ENCODE measurements around the gene TACR1. TPM values are rescaled to one million over a fixed set of nuclear protein-coding genes. Genes with fewer than 3 reads are reported as not detected.
A peak's percentile ranks its signal among the peaks of the same experiment; 100 is the strongest.

Gene TACR1
- total RNA-seq, 1 experiment from 2014 or later, result not detected

GRCh38 chr2:75054296-75054695 lies 145.0 kb downstream of the TACR1 start:
- no peaks in the 10 kb centered on the region for H3K27me3 ChIP-seq
- H3K36me3 ChIP-seq, result no peaks in the 10 kb centered on the region
- H3K9me3 ChIP-seq, result no peaks in the 10 kb centered on the region
- DNase-seq, result peak; percentile 62
- H3K4me3 ChIP-seq, result no peak overlapping the region

DNA sequence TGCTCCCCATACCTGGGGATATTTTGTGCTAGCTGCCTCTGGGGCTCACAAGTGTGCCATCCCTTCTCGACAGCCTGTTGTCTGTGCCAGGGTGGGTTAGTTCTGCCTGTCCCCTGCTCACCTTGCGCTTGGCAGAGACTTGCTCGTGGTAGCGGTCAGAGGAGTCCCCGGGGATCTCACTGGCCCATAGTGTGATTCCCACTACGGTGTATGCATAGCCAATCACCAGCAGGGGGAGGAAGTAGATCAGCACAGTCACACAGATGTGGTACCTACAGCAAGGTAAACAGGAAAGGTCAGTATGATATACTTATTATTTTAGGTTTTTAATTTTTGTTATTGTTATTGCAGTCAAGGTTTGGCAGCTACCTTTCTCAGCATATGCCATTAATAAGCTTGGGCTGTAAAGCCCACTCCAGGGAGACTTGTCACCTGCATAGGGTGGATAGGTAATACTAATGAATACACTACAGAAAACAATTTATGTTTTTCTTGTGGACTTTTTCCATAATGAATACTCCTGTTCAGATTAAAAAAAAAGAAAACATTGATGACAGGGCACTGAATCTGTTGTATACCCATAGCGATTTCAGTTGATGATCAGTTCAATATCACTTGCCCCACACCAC lies 145.7 kb downstream of the TACR1 start:
- no peak overlapping the region for H3K4me3 ChIP-seq
- peak; percentile 15 for DNase-seq
- no peaks in the 10 kb centered on the region for H3K36me3 ChIP-seq

DNA sequence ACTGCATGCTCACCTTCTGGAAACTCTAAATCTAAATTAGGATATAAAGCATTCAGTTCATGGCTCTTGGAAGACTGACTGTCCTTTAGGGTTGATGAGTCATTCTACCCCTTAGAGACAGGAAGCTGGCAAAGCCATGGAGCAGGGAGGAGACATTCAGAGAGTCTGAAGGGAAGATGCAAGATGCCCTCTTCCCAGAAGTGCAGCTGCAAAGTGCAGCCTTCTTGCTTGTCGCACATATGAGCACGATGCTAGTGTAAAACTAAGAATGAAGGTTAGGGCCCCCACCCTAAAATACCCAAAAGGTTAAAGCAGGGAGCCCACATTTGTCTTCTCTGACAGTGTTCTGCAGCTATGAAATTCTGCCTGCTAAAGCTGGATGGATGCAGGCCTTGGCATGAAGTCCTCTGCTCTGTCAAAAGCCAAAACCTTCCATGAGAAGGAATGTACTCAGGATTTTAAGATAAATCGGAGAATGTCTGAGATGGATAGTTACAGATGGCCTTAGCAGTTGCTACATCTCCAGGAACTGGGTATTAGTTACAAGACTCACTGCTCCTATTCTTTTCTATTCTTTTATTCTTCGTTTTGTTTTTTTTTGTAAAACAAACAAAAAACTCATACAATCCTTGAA lies 151.2 kb downstream of the TACR1 start:
- Histone ChIP-seq H3K4me3 (no peak overlapping the region), H3K27me3 (no peaks in the 10 kb centered on the region), H3K36me3 (no peaks in the 10 kb centered on the region), H3K9me3 (no peaks in the 10 kb centered on the region)
- DNase-seq, result peak; percentile 64

More for the DNA sequence above, 145.7 kb downstream of the TACR1 start:
- Histone ChIP-seq H3K9me3 (no peaks in the 10 kb centered on the region), H3K27me3 (no peaks in the 10 kb centered on the region)

GRCh38 chr2:75047189-75047991 lies 151.9 kb downstream of the TACR1 start:
- H3K27me3 ChIP-seq, result no peaks in the 10 kb centered on the region
- no peaks in the 10 kb centered on the region for H3K36me3 ChIP-seq
- peak; percentile 16 for DNase-seq
- no peak overlapping the region for H3K4me3 ChIP-seq
- H3K9me3 ChIP-seq, result no peaks in the 10 kb centered on the region

- H3K9me3 ChIP-seq, result no peaks in the 10 kb centered on the region
- H3K36me3 ChIP-seq, result no peaks in the 10 kb centered on the region
- no peak for DNase-seq
- H3K4me3 ChIP-seq, result no peak overlapping the region
- H3K27me3 ChIP-seq, result no peaks in the 10 kb centered on the region
Observed at GRCh38 chr2:75045526-75046050, 153.7 kb downstream of the TACR1 start.

DNA sequence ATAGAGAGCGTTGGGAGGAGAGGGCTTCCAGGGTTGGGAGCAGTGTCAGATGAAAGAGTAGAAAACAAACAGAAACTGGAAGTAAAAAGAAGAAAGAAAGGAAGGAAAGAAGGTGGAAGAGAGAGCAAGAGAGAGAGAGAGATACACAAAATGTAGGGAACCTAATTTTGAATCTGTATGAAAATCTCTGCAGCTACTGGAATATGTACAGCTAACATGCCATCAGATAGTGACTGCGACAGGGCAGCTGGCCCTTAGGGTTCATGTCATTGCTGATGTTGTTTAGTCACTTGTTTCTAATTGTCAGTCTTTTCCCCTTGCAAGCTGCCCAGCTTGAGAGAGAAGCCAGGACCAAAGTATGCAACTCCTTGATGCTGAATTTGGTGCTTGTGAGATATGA lies 155.0 kb downstream of the TACR1 start:
- Histone ChIP-seq H3K4me3 (no peak overlapping the region), H3K9me3 (no peaks in the 10 kb centered on the region), H3K36me3 (no peaks in the 10 kb centered on the region), H3K27me3 (no peaks in the 10 kb centered on the region)
- DNase-seq, result no peak

DNA sequence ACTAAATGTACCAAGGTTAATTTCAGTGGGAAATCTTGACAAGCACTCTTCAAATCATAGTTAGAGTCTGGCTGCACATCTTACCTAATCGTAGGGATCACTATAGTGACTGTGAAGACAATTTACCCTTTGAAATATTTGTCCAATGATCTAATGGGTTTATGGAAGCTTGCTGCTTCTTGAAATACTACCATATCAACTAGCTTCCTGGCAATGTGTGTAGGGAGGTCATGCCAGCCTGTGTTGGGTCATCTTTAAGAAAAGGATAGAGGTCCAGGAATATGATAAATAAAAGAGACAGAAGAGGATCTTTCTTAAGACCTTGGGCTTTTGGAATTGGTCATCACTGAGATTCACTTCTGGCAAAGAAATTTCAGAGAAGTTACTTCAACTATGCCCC lies 156.5 kb downstream of the TACR1 start:
- DNase-seq, result peak; percentile 63
- Histone ChIP-seq H3K36me3 (no peaks in the 10 kb centered on the region; the same call in 1 of the 2 replicates), H3K27me3 (no peaks in the 10 kb centered on the region), H3K9me3 (no peaks in the 10 kb centered on the region), H3K4me3 (no peak overlapping the region)

DNA sequence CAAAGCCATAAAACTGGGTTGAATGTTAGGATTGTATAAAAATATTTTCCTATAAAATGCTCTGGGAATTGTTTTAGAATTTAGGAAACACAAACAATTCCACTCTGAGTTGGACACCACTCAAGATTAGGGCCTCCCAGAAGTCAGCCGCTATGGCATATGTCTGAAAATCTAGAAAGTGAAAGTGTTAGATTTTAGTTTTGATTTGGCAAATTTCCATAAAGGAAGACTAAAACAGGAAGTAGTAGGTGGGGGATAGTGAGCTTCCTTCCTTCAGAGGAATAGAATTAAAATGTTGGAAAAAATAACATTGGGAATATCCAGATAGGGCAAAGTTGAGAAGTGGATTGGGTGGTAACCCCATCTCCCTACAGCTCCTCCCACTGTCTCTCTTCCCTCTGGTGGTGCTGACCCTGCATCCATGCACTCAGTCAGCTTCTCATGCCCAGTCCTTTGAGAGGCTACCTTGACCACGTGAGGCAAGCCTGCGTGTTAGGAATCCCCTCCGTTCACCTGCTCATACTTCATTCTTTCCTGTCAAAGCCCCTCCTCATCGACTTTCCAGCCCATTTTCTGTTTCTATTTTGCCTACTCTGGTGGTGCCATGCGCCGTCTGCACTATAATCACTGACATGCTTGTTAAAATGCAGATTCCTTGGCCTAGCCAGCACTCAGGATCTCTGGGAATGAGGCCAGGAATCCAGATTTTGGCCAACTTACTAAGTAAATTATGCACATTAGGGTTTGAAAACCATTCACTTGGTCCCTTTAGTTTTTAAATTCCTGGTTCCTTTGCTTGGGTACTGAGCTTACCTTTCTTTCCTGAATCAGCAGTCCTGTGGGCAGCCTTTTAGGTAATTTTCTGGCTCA lies 157.4 kb downstream of the TACR1 start:
- Histone ChIP-seq H3K4me3 (no peak overlapping the region), H3K27me3 (no peaks in the 10 kb centered on the region), H3K36me3 (no peaks in the 10 kb centered on the region; the same call in 1 of the 2 replicates), H3K9me3 (no peaks in the 10 kb centered on the region)
- no peak for DNase-seq

GRCh38 chr2:75041226-75041625 lies 158.1 kb downstream of the TACR1 start:
- Histone ChIP-seq H3K27me3 (no peaks in the 10 kb centered on the region), H3K36me3 (no peaks in the 10 kb centered on the region; the same call in 1 of the 2 replicates), H3K9me3 (no peaks in the 10 kb centered on the region), H3K4me3 (no peak overlapping the region)
- DNase-seq, result no peak

GRCh38 chr2:75035444-75036353 lies 163.6 kb downstream of the TACR1 start:
- no peaks in the 10 kb centered on the region for H3K27me3 ChIP-seq
- H3K4me3 ChIP-seq, result no peak overlapping the region
- H3K36me3 ChIP-seq, result no peaks in the 10 kb centered on the region; the same call in 1 of the 2 replicates
- no peaks in the 10 kb centered on the region for H3K9me3 ChIP-seq
- DNase-seq, result no peak

DNA sequence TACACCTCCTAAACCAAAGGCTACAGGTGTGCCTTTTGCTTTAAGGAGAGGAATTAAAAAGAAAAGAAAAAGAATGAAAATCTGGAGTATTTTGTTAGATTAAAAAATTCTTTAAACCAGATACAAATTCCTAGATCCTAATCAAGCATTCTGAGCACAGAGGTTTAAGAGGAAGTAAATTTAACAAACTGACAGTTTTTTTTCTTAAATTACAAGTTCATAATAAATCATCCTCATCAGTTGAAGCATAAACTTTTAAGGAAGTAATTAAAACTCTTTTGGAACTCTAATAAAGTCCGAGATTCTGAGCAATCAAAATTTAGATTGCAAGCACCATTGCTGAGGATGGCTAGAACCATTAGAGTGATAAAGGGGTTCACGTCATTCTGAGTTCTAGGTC lies 165.8 kb downstream of the TACR1 start:
- Histone ChIP-seq H3K36me3 (no peaks in the 10 kb centered on the region; the same call in 1 of the 2 replicates), H3K4me3 (no peak overlapping the region), H3K9me3 (no peaks in the 10 kb centered on the region), H3K27me3 (no peaks in the 10 kb centered on the region)
- DNase-seq, result no peak

GRCh38 chr2:75031906-75032803 lies 167.2 kb downstream of the TACR1 start:
- Histone ChIP-seq H3K9me3 (no peaks in the 10 kb centered on the region), H3K36me3 (no peaks in the 10 kb centered on the region), H3K4me3 (no peak overlapping the region), H3K27me3 (no peaks in the 10 kb centered on the region)
- DNase-seq, result no peak

DNA sequence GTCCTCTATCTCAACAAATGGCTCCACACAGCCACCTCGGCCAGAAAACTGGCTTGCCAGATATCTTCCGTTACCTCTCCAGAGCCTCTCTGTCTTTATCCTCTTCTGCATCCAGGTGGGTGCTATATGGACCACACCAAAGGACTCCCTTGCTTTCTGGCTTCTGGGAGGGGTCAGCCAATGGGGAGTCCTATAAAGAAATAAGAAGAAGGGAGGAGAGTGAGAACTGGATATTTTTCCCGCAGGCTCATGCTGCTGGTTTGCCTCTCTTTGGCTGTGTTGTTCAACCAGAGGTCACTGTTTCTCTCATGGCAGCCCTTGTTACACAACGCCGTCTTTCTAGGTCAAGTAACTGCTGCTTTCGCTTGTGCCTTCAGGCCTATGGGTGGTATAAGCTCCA lies 168.1 kb downstream of the TACR1 start:
- no peaks in the 10 kb centered on the region for H3K9me3 ChIP-seq
- H3K4me3 ChIP-seq, result no peak overlapping the region
- H3K36me3 ChIP-seq, result no peaks in the 10 kb centered on the region
- DNase-seq, result no peak
- no peaks in the 10 kb centered on the region for H3K27me3 ChIP-seq

DNA sequence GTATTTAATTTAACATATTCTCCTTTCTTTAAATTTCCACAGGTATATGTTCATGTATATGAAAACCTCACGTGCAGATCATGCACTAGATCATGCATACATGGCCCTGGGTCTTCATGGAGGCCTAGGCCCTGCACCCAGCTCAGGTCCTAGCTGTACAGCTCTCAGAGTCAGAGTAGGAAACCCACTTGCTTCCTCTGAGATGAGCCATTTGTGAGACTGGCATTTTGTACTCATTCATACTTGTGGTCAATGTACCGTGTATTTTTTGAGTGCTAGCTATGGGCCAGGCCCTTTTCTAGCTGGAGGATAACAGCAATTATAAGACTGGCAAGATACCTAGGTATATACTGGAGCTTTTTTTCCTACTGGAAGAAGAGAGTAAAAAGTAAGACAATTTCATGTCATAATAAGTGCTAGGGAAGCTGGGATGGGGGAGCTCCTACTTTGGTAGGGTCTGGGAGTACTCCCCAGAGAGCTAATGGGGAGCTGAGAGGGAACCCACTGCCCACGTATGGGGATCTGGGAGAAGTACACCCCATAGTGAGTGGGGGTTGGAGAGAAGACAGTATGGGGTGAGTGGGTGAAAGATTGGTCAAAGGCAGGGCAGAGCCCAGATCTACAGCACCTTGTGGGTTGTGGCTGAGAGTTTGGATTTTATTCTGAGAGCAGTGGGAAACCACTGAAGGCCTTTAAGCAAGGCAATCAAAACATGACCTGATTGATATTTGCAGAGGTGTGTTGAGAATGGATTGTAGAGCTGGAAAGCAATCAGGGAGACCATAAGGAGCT lies 168.9 kb downstream of the TACR1 start:
- Histone ChIP-seq H3K4me3 (no peak overlapping the region), H3K27me3 (no peaks in the 10 kb centered on the region), H3K36me3 (no peaks in the 10 kb centered on the region), H3K9me3 (no peaks in the 10 kb centered on the region)
- no peak for DNase-seq

Measured in MG63 (cell line).